GM06990 (cell line): ENCODE measurements around the gene COL23A1.
"Not testable (repeated sequence)": the region's sequence is repeated elsewhere in the genome, so short reads cannot be mapped to it uniquely, and the experiment has no call there.

ENCODE experiments used
- DNase-seq: peaks from one replicate; pipeline ENCODE4 v3.0.0-alpha.2; 2011; ENCODE audit not compliant: insufficient read length; ENCODE audit errors: extremely low read depth
- H3K27me3 ChIP-seq: replicated peaks from 2 replicates; pipeline ENCODE4 v1.6.0; 2011; ENCODE audit warnings: low read length; ENCODE audit not compliant: control insufficient read depth, insufficient read depth
- H3K36me3 ChIP-seq: 2 replicates; pipeline ENCODE4 v1.5.1; 2011; ENCODE audit warnings: low read length; ENCODE audit not compliant: control insufficient read depth, insufficient read depth
- H3K4me3 ChIP-seq: replicated peaks from 2 replicates; pipeline ENCODE4 v1.5.1; 2011; ENCODE audit warnings: low read depth, mild to moderate bottlenecking, control low read depth, low read length
- TF ChIP-seq, protein P1 (sequence below): IDR thresholded peaks from 2 replicates; pipeline ENCODE4 v1.5.1; 2011; ENCODE audit warnings: low read length, control low read depth, mild to moderate bottlenecking, inconsistent platforms; ENCODE audit not compliant: insufficient read depth, poor library complexity, severe bottlenecking

Gene COL23A1

DNA sequence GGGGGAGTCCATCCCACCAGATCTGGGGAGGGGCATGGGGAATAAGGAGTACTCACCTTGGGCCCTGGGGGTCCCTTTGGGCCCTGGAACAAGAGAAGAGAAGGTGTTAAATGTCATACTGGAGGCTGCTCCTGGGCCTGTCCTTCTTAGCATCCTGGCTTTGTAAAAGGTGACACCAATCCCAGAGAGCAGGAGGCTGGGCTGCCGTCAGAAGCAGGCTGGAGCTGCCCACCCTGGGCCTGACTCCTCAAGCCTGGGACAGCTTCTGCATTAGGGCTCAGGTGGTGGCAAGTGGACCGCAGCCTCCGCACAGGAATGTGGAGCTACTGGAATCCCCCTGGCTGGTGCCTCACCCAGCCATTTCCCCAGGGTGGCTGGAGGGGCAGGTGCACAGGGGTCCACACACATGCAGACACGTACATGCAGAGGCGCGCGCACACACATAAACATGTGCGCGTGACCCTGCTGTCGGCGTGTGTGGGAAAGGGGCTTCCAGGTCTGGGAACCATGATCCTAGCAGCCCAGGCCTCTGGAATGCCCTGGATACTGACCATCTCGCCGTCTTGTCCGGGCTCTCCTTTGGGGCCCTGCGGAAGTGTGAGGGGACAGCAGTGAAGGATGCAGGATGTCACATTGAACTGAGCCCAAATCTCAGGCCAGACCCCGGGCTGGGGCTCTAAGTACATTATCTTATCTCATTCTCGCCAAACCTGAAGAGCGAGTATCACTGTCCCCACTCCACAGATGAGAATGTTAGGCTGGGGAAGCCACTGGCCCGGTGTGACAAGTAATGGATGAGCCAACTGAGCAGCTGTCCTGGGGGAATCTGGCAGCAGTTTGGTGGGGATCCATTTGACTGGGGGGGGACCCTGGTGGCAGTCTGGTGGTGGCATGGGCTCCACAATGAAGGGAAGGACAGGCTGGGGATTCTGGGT is 328.3 kb downstream of the COL23A1 start:
- Histone ChIP-seq H3K36me3 (no peaks in the 10 kb centered on the region), H3K4me3 (no peak overlapping the region), H3K27me3 (no peaks in the 10 kb centered on the region; the same call in 1 of the 2 replicates)
- DNase-seq = no peak
- TF ChIP-seq, protein P1, sequence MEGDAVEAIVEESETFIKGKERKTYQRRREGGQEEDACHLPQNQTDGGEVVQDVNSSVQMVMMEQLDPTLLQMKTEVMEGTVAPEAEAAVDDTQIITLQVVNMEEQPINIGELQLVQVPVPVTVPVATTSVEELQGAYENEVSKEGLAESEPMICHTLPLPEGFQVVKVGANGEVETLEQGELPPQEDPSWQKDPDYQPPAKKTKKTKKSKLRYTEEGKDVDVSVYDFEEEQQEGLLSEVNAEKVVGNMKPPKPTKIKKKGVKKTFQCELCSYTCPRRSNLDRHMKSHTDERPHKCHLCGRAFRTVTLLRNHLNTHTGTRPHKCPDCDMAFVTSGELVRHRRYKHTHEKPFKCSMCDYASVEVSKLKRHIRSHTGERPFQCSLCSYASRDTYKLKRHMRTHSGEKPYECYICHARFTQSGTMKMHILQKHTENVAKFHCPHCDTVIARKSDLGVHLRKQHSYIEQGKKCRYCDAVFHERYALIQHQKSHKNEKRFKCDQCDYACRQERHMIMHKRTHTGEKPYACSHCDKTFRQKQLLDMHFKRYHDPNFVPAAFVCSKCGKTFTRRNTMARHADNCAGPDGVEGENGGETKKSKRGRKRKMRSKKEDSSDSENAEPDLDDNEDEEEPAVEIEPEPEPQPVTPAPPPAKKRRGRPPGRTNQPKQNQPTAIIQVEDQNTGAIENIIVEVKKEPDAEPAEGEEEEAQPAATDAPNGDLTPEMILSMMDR = no peak

DNA sequence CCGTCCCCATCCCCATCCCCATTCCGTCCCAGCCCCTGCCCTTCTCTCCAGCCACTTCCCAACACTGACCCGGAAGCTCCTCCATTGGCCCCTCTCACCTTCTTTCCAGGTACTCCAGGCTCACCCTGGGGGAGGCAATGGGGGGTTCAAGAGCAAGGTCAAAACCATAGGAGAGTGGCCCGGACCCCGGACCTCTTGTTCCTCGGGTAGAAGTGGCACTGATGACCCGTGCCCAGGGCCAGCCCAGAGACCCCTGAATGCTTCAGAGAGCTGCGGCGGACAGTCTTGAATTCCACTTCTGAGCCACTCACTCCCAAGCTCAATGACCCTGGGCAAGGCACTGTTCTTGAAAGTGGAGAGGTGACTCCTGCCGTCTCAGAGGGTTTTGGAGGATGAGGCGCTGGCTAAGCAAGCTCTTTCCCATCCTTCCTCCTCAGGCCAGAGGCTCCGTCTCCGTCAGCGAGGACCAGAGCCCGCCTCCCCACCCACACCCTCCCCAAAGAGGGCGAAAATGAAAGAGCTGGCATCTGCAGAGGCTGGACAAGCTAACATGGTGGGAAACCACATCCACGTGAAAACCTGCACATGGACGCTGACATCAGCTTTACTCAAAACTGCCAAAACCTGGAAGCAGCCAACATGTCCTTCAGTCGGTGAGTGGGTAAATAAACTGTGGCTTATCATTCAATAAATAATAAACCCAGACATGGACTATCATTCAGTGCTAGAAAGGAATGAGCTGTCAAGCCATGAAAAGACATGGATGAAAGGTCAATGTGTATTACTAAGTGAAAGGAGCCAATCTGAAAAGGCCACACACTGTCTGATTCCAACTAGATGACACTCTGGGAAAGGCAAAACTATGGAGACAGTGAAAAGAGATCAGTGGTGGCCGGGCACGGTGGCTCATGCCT is 330.3 kb downstream of the COL23A1 start:
- no peak for DNase-seq
- no peak overlapping the region for H3K4me3 ChIP-seq
- no peaks in the 10 kb centered on the region; the same call in 1 of the 2 replicates for H3K27me3 ChIP-seq
- no peaks in the 10 kb centered on the region for H3K36me3 ChIP-seq
- TF ChIP-seq, protein P1 = no peak

DNA sequence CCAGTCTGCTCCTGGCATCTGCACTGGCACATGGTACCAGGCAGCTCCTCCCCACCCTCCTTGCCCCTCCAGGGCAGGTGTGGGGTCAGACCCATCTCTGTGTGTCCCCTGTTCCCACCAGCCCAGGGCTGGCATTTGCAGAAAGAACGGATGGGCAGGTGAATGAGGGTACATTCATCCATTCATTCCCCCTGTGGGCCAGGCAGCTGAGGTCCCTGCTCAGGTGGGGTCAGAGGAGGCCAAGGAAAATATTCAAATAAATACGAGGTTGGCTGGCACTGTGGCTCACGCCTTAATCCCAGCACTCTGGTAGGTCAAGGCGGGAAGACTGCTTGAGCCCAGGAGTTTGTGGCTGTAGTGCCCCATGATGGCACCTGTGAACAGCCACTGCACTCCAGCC is 332.5 kb downstream of the COL23A1 start:
- Histone ChIP-seq H3K36me3 (no peaks in the 10 kb centered on the region), H3K4me3 (no peak overlapping the region), H3K27me3 (no peaks in the 10 kb centered on the region)
- DNase-seq = no peak
- TF ChIP-seq, protein P1 = no peak

DNA sequence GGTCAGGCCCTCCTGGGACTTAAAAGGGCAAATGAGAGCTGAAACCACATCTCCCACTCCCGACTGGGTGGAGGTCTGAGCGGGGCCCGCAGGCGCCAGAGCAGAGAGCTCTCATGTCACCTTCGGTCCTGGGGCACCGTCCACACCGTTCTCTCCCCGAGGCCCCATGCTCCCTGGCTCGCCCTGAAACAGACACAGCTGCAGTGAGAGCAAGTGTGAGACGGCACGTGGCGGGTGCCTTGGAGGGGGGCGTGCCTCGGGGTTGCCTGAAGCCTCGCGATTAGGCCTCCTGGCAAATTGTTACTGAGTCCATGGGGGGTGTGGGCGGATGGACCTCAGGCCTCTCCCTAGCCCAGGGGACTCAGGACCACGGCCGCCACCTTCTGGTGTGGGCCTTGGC is 333.4 kb downstream of the COL23A1 start:
- TF ChIP-seq, protein P1 = no peak

DNA sequence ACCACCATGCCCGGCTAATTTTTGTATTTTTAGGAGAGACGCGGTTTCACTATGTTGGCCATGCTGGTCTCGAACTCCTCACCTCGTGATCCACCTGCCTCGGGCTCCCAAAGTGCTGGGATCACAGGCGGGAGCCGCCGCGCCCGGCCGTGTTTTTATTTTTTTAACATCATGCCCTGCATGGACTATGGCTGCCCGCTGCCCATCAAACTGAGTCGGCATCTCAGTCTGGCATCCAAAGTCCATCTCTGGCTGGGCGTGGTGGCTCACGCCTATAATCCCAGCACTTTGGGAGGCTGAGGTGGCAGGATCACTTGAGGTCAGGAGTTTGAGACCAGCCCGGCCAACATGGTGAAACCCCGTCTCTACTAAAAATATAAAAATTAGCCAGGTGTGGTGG is 336.6 kb downstream of the COL23A1 start:
- H3K27me3 ChIP-seq, DNase-seq, H3K4me3 ChIP-seq, H3K36me3 ChIP-seq: not testable (repeated sequence)

More for the DNA sequence above, 333.4 kb downstream of the COL23A1 start:
- Histone ChIP-seq H3K27me3 (no peaks in the 10 kb centered on the region), H3K4me3 (no peak overlapping the region), H3K36me3 (no peaks in the 10 kb centered on the region)
- no peak for DNase-seq

DNA sequence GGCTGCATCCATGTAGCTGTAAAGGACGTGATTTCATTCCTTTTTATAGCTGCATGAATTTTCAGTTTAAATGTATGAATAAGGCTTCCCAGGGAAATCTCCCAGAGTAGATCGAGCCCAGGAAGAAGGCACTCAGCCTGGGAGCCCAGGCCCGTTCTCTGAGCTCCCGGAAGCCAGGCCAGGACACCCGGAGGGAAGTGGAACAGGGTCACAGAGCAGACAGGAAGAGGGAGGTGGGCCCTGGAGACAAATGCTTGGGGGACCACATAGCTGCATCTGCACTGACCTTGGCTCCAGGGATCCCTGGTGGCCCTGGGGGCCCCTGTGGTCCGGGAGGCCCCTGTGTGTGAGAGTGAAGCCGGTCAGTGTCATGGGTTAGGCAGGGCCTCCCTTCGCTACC is 337.9 kb downstream of the COL23A1 start:
- H3K27me3 ChIP-seq = no peaks in the 10 kb centered on the region
- DNase-seq = no peak
- H3K4me3 ChIP-seq = no peak overlapping the region

More for the DNA sequence above, 337.9 kb downstream of the COL23A1 start:
- H3K36me3 ChIP-seq = no peaks in the 10 kb centered on the region
- TF ChIP-seq, protein P1 = no peak
